HEK293 (cell line): ENCODE results near the gene ABCA12.

ENCODE experiments used
- CTCF ChIA-PET: fragments of 350-600 bp; formaldehyde crosslinking; extraction: SDS; loops from one replicate; lab custom pipeline; 2021; ENCODE audit warnings: antibody characterized with exemption; lab: Yijun Ruan, JAX
- POLR2A ChIA-PET: fragments of 300-600 bp; formaldehyde crosslinking; extraction: SDS; loops from one replicate; lab custom pipeline; 2020; ENCODE audit warnings: antibody characterized with exemption, inconsistent platforms; lab: Yijun Ruan, JAX
- H3K27ac ChIP-seq: fragments of 200-500 bp; sonication (Bioruptor generic); 2 replicates; pipeline ENCODE4 v1.5.1; 2014; ENCODE audit warnings: low read depth, low read length, control low read depth, inconsistent platforms; ENCODE audit errors: extremely low read depth
- H3K36me3 ChIP-seq, 2 experiments: fragments of 200-500 bp in 1 of 2; sonication (Bioruptor generic) in 1 of 2; 1 replicate in 1 of 2; 2 replicates in 1 of 2; pipeline ENCODE4 v1.5.1; 2014 to 2017; ENCODE audit warnings: inconsistent platforms in 2 of 2, low read length in 2 of 2; ENCODE audit not compliant: control insufficient read depth in 2 of 2, insufficient read depth in 1 of 2
- H3K4me1 ChIP-seq: fragments of 200-500 bp; sonication (Bioruptor generic); 2 replicates; pipeline ENCODE4 v1.5.1; 2014; ENCODE audit warnings: mild to moderate bottlenecking, low read length, inconsistent platforms; ENCODE audit not compliant: control insufficient read depth, insufficient read depth
- H3K4me3 ChIP-seq: 2 replicates; pipeline ENCODE4 v1.5.1; 2011; ENCODE audit warnings: low read depth, mild to moderate bottlenecking, control low read depth, low read length, moderate library complexity
- H3K9me3 ChIP-seq: fragments of 200-500 bp; sonication (Bioruptor generic); 2 replicates; pipeline ENCODE4 v1.5.1; 2014; ENCODE audit warnings: low read depth, low read length, inconsistent platforms; ENCODE audit not compliant: control insufficient read depth, insufficient read depth
- GLI2 ChIP-seq: fragments of 450-650 bp; formaldehyde crosslinking; IDR thresholded peaks from 2 replicates; pipeline ENCODE4; 2017; ENCODE audit warnings: missing biosample characterization, missing genetic modification characterization, low read depth, borderline replicate concordance
- ZBTB1 ChIP-seq: fragments of 450-650 bp; formaldehyde crosslinking; IDR thresholded peaks from 2 replicates; pipeline ENCODE4 v1.5.1; 2016; ENCODE audit warnings: missing biosample characterization, missing genetic modification characterization
- ZFP3 ChIP-seq: fragments of 450-650 bp; formaldehyde crosslinking; IDR thresholded peaks from 2 replicates; pipeline ENCODE4 v1.5.1; 2016; ENCODE audit warnings: low read depth, missing biosample characterization, missing genetic modification characterization
- ZFP69B ChIP-seq: fragments of 450-650 bp; formaldehyde crosslinking; IDR thresholded peaks from 2 replicates; pipeline ENCODE4 v1.5.1; 2016; ENCODE audit warnings: missing biosample characterization, missing genetic modification characterization
- ZNF146 ChIP-seq: fragments of 450-650 bp; formaldehyde crosslinking; IDR thresholded peaks from 2 replicates; pipeline ENCODE4 v1.5.1; 2016; ENCODE audit warnings: missing biosample characterization, missing genetic modification characterization
- ZNF148 ChIP-seq: fragments of 450-650 bp; formaldehyde crosslinking; IDR thresholded peaks from 2 replicates; pipeline ENCODE4 v1.5.0; 2017; ENCODE audit warnings: missing biosample characterization, missing genetic modification characterization, borderline replicate concordance
- ZNF16 ChIP-seq: fragments of 450-650 bp; formaldehyde crosslinking; IDR thresholded peaks from 2 replicates; pipeline ENCODE4 v1.5.1; 2016; ENCODE audit warnings: low read depth, missing biosample characterization, missing genetic modification characterization
- ZNF24 ChIP-seq: fragments of 450-650 bp; formaldehyde crosslinking; IDR thresholded peaks from 2 replicates; pipeline ENCODE4 v1.5.1; 2016; ENCODE audit warnings: missing biosample characterization, missing genetic modification characterization
- ZNF248 ChIP-seq: fragments of 450-650 bp; formaldehyde crosslinking; IDR thresholded peaks from 2 replicates; pipeline ENCODE4 v1.5.1; 2017; ENCODE audit warnings: missing biosample characterization, missing genetic modification characterization
- ZNF362 ChIP-seq: fragments of 450-650 bp; formaldehyde crosslinking; IDR thresholded peaks from 2 replicates; pipeline ENCODE4 v1.5.1; 2016; ENCODE audit warnings: missing biosample characterization, missing genetic modification characterization
- ZNF433 ChIP-seq: fragments of 450-650 bp; formaldehyde crosslinking; IDR thresholded peaks from 2 replicates; pipeline ENCODE4 v1.5.1; 2016; ENCODE audit warnings: missing biosample characterization, missing genetic modification characterization, low read depth
- ZNF623 ChIP-seq: fragments of 450-650 bp; formaldehyde crosslinking; IDR thresholded peaks from 2 replicates; pipeline ENCODE4 v1.5.1; 2016; ENCODE audit warnings: missing biosample characterization, missing genetic modification characterization
- ZNF658 ChIP-seq: fragments of 450-650 bp; formaldehyde crosslinking; IDR thresholded peaks from 2 replicates; pipeline ENCODE4; 2016; ENCODE audit warnings: missing biosample characterization, missing genetic modification characterization
- ZNF670 ChIP-seq: fragments of 450-650 bp; formaldehyde crosslinking; IDR thresholded peaks from 2 replicates; pipeline ENCODE4 v1.5.1; 2016; ENCODE audit warnings: missing biosample characterization, missing genetic modification characterization, low read depth
- ZNF76 ChIP-seq: fragments of 450-650 bp; formaldehyde crosslinking; IDR thresholded peaks from 2 replicates; pipeline ENCODE4; 2016; ENCODE audit warnings: low read depth, missing biosample characterization, missing genetic modification characterization, borderline replicate concordance
- TF ChIP-seq, protein P1 (sequence below): fragments of 450-650 bp; formaldehyde crosslinking; IDR thresholded peaks from 2 replicates; pipeline ENCODE4 v1.5.1; 2016; ENCODE audit warnings: missing biosample characterization, missing genetic modification characterization
- TF ChIP-seq, protein P2 (sequence below): fragments of 450-650 bp; formaldehyde crosslinking; IDR thresholded peaks from 2 replicates; pipeline ENCODE4 v1.5.1; 2016; ENCODE audit warnings: missing biosample characterization, missing genetic modification characterization, low read depth
- TF ChIP-seq, protein P3 (sequence below): fragments of 450-650 bp; formaldehyde crosslinking; IDR thresholded peaks from 2 replicates; pipeline ENCODE4; 2016; ENCODE audit warnings: missing biosample characterization, missing genetic modification characterization

ABCA12 gene

DNA sequence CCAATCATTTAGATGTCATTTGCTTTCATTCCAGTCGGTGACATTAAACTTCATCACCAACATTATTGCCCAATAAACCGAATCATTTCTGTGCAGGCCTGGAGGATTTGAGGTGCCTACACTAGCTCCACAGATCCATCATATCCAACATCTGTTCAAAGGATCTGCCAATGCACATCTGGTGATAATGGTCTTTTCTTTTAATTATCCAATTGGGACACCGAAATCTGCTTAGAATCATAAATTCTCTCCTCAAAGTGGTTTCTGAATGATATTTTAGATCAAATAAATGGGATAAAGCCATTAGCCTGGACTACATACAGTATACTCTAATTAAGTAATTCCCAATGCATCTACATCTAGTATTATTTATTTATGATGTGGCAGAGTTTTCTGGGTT lies 85.6 kb downstream of the ABCA12 start (continued):
- no peak for TF ChIP-seq ZNF148 (tag by site-specific recombination)

GRCh38 chr2:215052404-215052803 lies 86.0 kb downstream of the ABCA12 start:
- ChIA-PET CTCF (interaction anchor here (0.6 kb wide), 1 partner anchor 1351 kb away, joined by 4 read pairs; no protein-coding TSS in a partner anchor), POLR2A (no interaction called here)
- Histone ChIP-seq H3K9me3 (no peaks in the 10 kb centered on the region), H3K27ac (no peak overlapping the region), H3K4me1 (no peaks in the 10 kb centered on the region), H3K4me3 (no peak overlapping the region), H3K36me3 (no peaks in the 10 kb centered on the region)
- no peak for TF ChIP-seq ZBTB1 (tag by site-specific recombination)
- TF ChIP-seq ZNF658 (tag by site-specific recombination): no peak
- TF ChIP-seq, protein P1, sequence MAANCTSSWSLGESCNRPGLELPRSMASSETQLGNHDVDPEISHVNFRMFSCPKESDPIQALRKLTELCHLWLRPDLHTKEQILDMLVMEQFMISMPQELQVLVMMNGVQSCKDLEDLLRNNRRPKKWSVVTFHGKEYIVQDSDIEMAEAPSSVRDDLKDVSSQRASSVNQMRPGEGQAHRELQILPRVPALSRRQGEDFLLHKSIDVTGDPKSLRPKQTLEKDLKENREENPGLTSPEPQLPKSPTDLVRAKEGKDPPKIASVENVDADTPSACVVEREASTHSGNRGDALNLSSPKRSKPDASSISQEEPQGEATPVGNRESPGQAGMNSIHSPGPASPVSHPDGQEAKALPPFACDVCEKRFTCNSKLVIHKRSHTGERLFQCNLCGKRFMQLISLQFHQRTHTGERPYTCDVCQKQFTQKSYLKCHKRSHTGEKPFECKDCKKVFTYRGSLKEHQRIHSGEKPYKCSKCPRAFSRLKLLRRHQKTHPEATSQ (tag by site-specific recombination): no peak
- TF ChIP-seq GLI2 (tag by site-specific recombination): no peak
- no peak for TF ChIP-seq ZNF16 (tag by site-specific recombination)

GRCh38 chr2:215049341-215049740 lies 89.1 kb downstream of the ABCA12 start:
- ChIA-PET POLR2A (no interaction called here), CTCF (no interaction called here)
- no peaks in the 10 kb centered on the region for H3K9me3 ChIP-seq
- TF ChIP-seq ZNF658 (tag by site-specific recombination) (no peak), ZNF24 (tag by site-specific recombination) (no peak), ZFP69B (tag by site-specific recombination) (no peak), ZNF248 (tag by site-specific recombination) (no peak), ZNF433 (tag by site-specific recombination) (no peak), ZNF670 (tag by site-specific recombination) (no peak), ZNF362 (tag by site-specific recombination) (no peak), ZNF623 (no peak), ZNF76 (tag by site-specific recombination) (no peak), ZFP3 (tag by site-specific recombination) (no peak), ZNF146 (tag by site-specific recombination) (no peak)
- TF ChIP-seq, protein P2, sequence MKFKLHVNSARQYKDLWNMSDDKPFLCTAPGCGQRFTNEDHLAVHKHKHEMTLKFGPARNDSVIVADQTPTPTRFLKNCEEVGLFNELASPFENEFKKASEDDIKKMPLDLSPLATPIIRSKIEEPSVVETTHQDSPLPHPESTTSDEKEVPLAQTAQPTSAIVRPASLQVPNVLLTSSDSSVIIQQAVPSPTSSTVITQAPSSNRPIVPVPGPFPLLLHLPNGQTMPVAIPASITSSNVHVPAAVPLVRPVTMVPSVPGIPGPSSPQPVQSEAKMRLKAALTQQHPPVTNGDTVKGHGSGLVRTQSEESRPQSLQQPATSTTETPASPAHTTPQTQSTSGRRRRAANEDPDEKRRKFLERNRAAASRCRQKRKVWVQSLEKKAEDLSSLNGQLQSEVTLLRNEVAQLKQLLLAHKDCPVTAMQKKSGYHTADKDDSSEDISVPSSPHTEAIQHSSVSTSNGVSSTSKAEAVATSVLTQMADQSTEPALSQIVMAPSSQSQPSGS: no peak
- TF ChIP-seq, protein P3, sequence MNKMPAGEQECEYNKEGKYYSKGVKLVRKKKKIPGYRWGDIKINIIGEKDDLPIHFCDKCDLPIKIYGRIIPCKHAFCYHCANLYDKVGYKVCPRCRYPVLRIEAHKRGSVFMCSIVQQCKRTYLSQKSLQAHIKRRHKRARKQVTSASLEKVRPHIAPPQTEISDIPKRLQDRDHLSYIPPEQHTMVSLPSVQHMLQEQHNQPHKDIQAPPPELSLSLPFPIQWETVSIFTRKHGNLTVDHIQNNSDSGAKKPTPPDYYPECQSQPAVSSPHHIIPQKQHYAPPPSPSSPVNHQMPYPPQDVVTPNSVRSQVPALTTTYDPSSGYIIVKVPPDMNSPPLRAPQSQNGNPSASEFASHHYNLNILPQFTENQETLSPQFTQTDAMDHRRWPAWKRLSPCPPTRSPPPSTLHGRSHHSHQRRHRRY (tag by site-specific recombination): no peak
- H3K27ac ChIP-seq: no peak overlapping the region
- H3K36me3 ChIP-seq: no peaks in the 10 kb centered on the region
- H3K4me3 ChIP-seq: no peak overlapping the region
- H3K4me1 ChIP-seq: no peaks in the 10 kb centered on the region
